Smooth muscle cell (in vitro differentiated cells): ENCODE measurements around the gene HMCN1. TPM values are rescaled to one million over a fixed set of nuclear protein-coding genes. Genes with fewer than 3 reads are reported as not detected.

Experiments
- DNase-seq: peaks from one replicate; lab custom pipeline; 2025; ENCODE audit not compliant: unreplicated experiment; lab: John Stamatoyannopoulos, UW
- H2AFZ ChIP-seq: fragments of 200-600 bp; sonication (generic); 2 replicates; pipeline ENCODE4 v1.6.0; 2016; ENCODE audit warnings: antibody characterized with exemption, low read depth, mild to moderate bottlenecking
- H3F3A ChIP-seq: fragments of 200-600 bp; sonication (generic); 2 replicates; pipeline ENCODE4 v1.6.0; 2017; ENCODE audit warnings: antibody characterized with exemption, low read depth
- H3K27ac ChIP-seq: fragments of 200-600 bp; sonication (generic); 2 replicates; pipeline ENCODE4 v1.5.1; 2016; ENCODE audit warnings: low read depth, mild to moderate bottlenecking
- H3K27me3 ChIP-seq: fragments of 200-600 bp; sonication (generic); 2 replicates; pipeline ENCODE4 v1.6.1; 2016; ENCODE audit warnings: low read depth, mild to moderate bottlenecking
- H3K36me3 ChIP-seq: fragments of 200-600 bp; sonication (generic); 2 replicates; pipeline ENCODE4 v1.5.1; 2016; ENCODE audit warnings: low read depth
- H3K4me1 ChIP-seq: fragments of 200-600 bp; sonication (generic); 2 replicates; pipeline ENCODE4 v1.5.1; 2016; ENCODE audit warnings: low read depth
- H3K4me2 ChIP-seq: fragments of 200-600 bp; sonication (generic); 2 replicates; pipeline ENCODE4 v1.6.0; 2016; ENCODE audit warnings: mild to moderate bottlenecking
- H3K4me3 ChIP-seq: fragments of 200-600 bp; sonication (generic); 2 replicates; pipeline ENCODE4 v1.5.1; 2016; ENCODE audit warnings: mild to moderate bottlenecking
- H3K79me2 ChIP-seq: fragments of 200-600 bp; sonication (generic); 2 replicates; pipeline ENCODE4 v1.6.0; 2016; ENCODE audit warnings: low read depth, mild to moderate bottlenecking
- H3K9ac ChIP-seq: fragments of 200-600 bp; sonication (generic); 2 replicates; pipeline ENCODE4 v1.6.0; 2016; ENCODE audit warnings: low read depth
- H3K9me3 ChIP-seq: fragments of 200-600 bp; sonication (generic); replicated peaks from 2 replicates; pipeline ENCODE4 v1.5.1; 2016; ENCODE audit warnings: low read depth
- H4K20me1 ChIP-seq: fragments of 200-600 bp; sonication (generic); 2 replicates; pipeline ENCODE4 v1.6.0; 2016; ENCODE audit warnings: low read depth
- CTCF ChIP-seq: fragments of 200-600 bp; sonication (generic); IDR thresholded peaks from 2 replicates; pipeline ENCODE4 v1.5.1; 2017; ENCODE audit warnings: borderline replicate concordance, mild to moderate bottlenecking, antibody characterized with exemption; ENCODE audit not compliant: insufficient read depth, poor library complexity, severe bottlenecking
- whole genome bisulfite sequencing: methylation state at CpG from one replicate; pipeline ENCODE4 v1.1.7; 2016; ENCODE audit warnings: low lambda C conversion rate; 5-methylcytosine and 5-hydroxymethylcytosine counted together
- polyA plus RNA-seq: library from polyadenylated mRNA; unstranded; fragments of >200 nt; fragmentation: Nextera tagmentation; extraction: Ambion mirVana; gene quantifications from 2 replicates; pipeline ENCODE4 v1.2.1, GENCODE V29; 2016
- total RNA-seq: library from RNA; depleted of rRNA; stranded (reverse); fragments of >200 nt; gene quantifications from 2 replicates; pipeline ENCODE4 v1.2.3, GENCODE V29; 2014

Gene HMCN1
- total and polyA plus RNA-seq, 2 experiments from 2014 or later, result 18.9 to 118 TPM

- peaks cover 3% of the 10 kb centered on the region for H3K4me1 ChIP-seq
Measured at GRCh38 chr1:185894791-185895190, 160.6 kb downstream of the HMCN1 start.

GRCh38 chr1:185895208-185895900 is 161.2 kb downstream of the HMCN1 start:
- Histone ChIP-seq H2AFZ (peak overlapping the region; percentile 23), H3K27ac (peak overlapping the region; percentile 71), H3F3A (no peaks in the 10 kb centered on the region), H3K9ac (no peak overlapping the region), H4K20me1 (no peaks in the 10 kb centered on the region), H3K4me2 (peak overlapping the region; percentile 74), H3K4me3 (no peak overlapping the region), H3K36me3 (no peaks in the 10 kb centered on the region), H3K27me3 (no peaks in the 10 kb centered on the region), H3K4me1 (peaks cover 3% of the 10 kb centered on the region), H3K79me2 (no peaks in the 10 kb centered on the region), H3K9me3 (no peaks in the 10 kb centered on the region)
- WGBS, result 64% methylated on average over 1 of the region's 1 CpG
- no peak for DNase-seq
- TF ChIP-seq CTCF, result no peak

More at GRCh38 chr1:185894791-185895190, 160.6 kb downstream of the HMCN1 start:
- no peaks in the 10 kb centered on the region for H3K9me3 ChIP-seq
- no peaks in the 10 kb centered on the region for H3K36me3 ChIP-seq
- H3K27ac ChIP-seq, result peak overlapping the region; percentile 71
- no peak overlapping the region for H3K9ac ChIP-seq
- H3K4me2 ChIP-seq, result peak overlapping the region; percentile 74
- no peaks in the 10 kb centered on the region for H3F3A ChIP-seq
- TF ChIP-seq CTCF, result no peak
- H3K4me3 ChIP-seq, result no peak overlapping the region
- no peak overlapping the region for H2AFZ ChIP-seq
- H4K20me1 ChIP-seq, result no peaks in the 10 kb centered on the region
- WGBS, result 63% methylated on average over 3 of the region's 3 CpGs
- no peaks in the 10 kb centered on the region for H3K27me3 ChIP-seq
- DNase-seq, result no peak
- H3K79me2 ChIP-seq, result no peaks in the 10 kb centered on the region

DNA sequence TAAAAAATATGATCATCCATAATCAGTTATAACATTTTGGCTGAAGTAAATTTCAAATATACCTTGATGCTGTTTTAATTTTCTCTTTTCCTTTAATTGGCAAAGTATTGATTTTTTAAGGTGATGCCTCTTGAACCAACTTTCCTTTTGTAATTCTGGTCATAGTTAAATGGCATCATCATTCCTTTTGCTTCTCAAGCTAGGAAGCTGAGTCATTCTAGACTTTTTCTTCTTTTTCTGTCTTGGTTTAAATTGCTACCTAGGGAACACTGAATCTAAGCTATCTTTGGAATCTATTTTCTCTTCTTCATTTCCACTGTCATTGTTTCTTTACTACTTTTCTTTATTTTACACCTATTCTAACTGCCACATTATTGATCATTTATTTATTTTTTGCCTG is 162.7 kb downstream of the HMCN1 start:
- H4K20me1 ChIP-seq, result no peaks in the 10 kb centered on the region
- no peaks in the 10 kb centered on the region for H3K9me3 ChIP-seq
- H3K4me3 ChIP-seq, result no peak overlapping the region
- H3K36me3 ChIP-seq, result no peaks in the 10 kb centered on the region
- H3K27me3 ChIP-seq, result no peaks in the 10 kb centered on the region
- H3F3A ChIP-seq, result no peaks in the 10 kb centered on the region
- no peak overlapping the region for H2AFZ ChIP-seq
- H3K27ac ChIP-seq, result no peak overlapping the region
- peaks cover 3% of the 10 kb centered on the region for H3K4me1 ChIP-seq
- no peak for DNase-seq
- no peak for TF ChIP-seq CTCF
- H3K4me2 ChIP-seq, result no peak overlapping the region
- H3K79me2 ChIP-seq, result no peaks in the 10 kb centered on the region
- H3K9ac ChIP-seq, result no peak overlapping the region

GRCh38 chr1:185906186-185906585 is 172.0 kb downstream of the HMCN1 start:
- Histone ChIP-seq H4K20me1 (no peaks in the 10 kb centered on the region), H3K9me3 (no peaks in the 10 kb centered on the region), H3K79me2 (no peaks in the 10 kb centered on the region), H3F3A (no peaks in the 10 kb centered on the region), H3K4me2 (no peak overlapping the region), H2AFZ (no peak overlapping the region), H3K9ac (no peak overlapping the region), H3K27me3 (no peaks in the 10 kb centered on the region), H3K27ac (peak overlapping the region; percentile 19), H3K4me1 (no peaks in the 10 kb centered on the region), H3K4me3 (no peak overlapping the region), H3K36me3 (no peaks in the 10 kb centered on the region)
- DNase-seq, result no peak
- no peak for TF ChIP-seq CTCF
- 68% methylated on average over 1 of the region's 1 CpG for WGBS
